A673 (cell line): ENCODE data around the gene DDIT4L. TPM values are rescaled to one million over a fixed set of nuclear protein-coding genes. Genes with fewer than 3 reads are reported as not detected.

ENCODE experiments used
- BruUV-seq: library from RNA; stranded (reverse); fragments of 400-500 nt; replicated peaks from 2 replicates; lab custom pipeline; 2021; lab: Mats Ljungman, UMichigan
- CTCF ChIA-PET: fragments of 300-600 bp; sonication (Branson Sonifier 250); formaldehyde crosslinking; loops from one replicate; lab custom pipeline; 2022; ENCODE audit warnings: antibody characterized with exemption; lab: Charles Lee
- POLR2A ChIA-PET: fragments of 300-600 bp; sonication (Branson Sonifier 250); formaldehyde crosslinking; loops from one replicate; lab custom pipeline; 2022; ENCODE audit warnings: antibody characterized with exemption; ENCODE audit not compliant: low non-redundant PET; lab: Charles Lee
- DNase-seq: peaks from one replicate; pipeline ENCODE4 v3.0.0-alpha.2; 2015; ENCODE audit warnings: low spot score
- H3K27ac ChIP-seq: fragments of 200-600 bp; sonication (generic); 2 replicates; pipeline ENCODE4 v1.5.1; 2016; ENCODE audit warnings: mixed run types, low read depth, mild to moderate bottlenecking, mixed read lengths, antibody characterized with exemption, low read length; ENCODE audit not compliant: poor library complexity, severe bottlenecking
- H3K27me3 ChIP-seq: fragments of 200-600 bp; sonication (generic); replicated peaks from 2 replicates; pipeline ENCODE4 v1.6.1; 2017; ENCODE audit warnings: mixed run types, low read depth, mild to moderate bottlenecking, mixed read lengths, antibody characterized with exemption, low read length; ENCODE audit not compliant: insufficient read depth, poor library complexity
- H3K36me3 ChIP-seq: fragments of 200-600 bp; sonication (generic); 2 replicates; pipeline ENCODE4 v1.6.1; 2016; ENCODE audit warnings: mixed run types, mild to moderate bottlenecking, mixed read lengths, antibody characterized with exemption, low read length; ENCODE audit not compliant: insufficient read depth, poor library complexity, severe bottlenecking
- H3K4me1 ChIP-seq: fragments of 200-600 bp; sonication (generic); 2 replicates; pipeline ENCODE4 v1.6.1; 2017; ENCODE audit warnings: mixed run types, mild to moderate bottlenecking, mixed read lengths, antibody characterized with exemption, low read length; ENCODE audit not compliant: insufficient read depth, poor library complexity, severe bottlenecking
- H3K4me3 ChIP-seq: fragments of 200-600 bp; sonication (generic); 2 replicates; pipeline ENCODE4 v1.5.1; 2016; ENCODE audit warnings: low read depth, mixed run types, mild to moderate bottlenecking, mixed read lengths, low read length; ENCODE audit not compliant: poor library complexity, severe bottlenecking
- H3K9me3 ChIP-seq: fragments of 200-600 bp; sonication (generic); 2 replicates; pipeline ENCODE4 v1.6.1; 2016; ENCODE audit warnings: mixed run types, low read depth, mild to moderate bottlenecking, mixed read lengths, antibody characterized with exemption, low read length; ENCODE audit not compliant: poor library complexity, severe bottlenecking
- EZH2 ChIP-seq: fragments of 200-600 bp; sonication (generic); IDR thresholded peaks from 2 replicates; pipeline ENCODE4 v1.6.1; 2017; ENCODE audit warnings: borderline replicate concordance, low read depth, mild to moderate bottlenecking, mixed read lengths, antibody characterized with exemption, low read length; ENCODE audit not compliant: poor library complexity, severe bottlenecking
- intact Hi-C: fragments of 100-400 bp; cut with micrococcal nuclease; formaldehyde crosslinking; loops from one replicate; pipeline ENCODE4 v1.10.0; 2022; ENCODE audit not compliant: unreplicated experiment
- total RNA-seq: library from RNA; stranded (reverse); gene quantifications from 2 replicates; pipeline ENCODE4 v1.2.3, GENCODE V29; 2021
- TF ChIP-seq, protein P1 (sequence below): fragments of 300-800, 200-600 bp; sonication (generic); conservative IDR thresholded peaks from 2 replicates; pipeline ENCODE4 v1.5.1; 2017; ENCODE audit warnings: low read depth, mild to moderate bottlenecking, antibody characterized with exemption, low read length, moderate library complexity, mixed read lengths

DDIT4L gene
- total RNA-seq, 1 experiment from 2014 or later: 0.15 TPM

DNA sequence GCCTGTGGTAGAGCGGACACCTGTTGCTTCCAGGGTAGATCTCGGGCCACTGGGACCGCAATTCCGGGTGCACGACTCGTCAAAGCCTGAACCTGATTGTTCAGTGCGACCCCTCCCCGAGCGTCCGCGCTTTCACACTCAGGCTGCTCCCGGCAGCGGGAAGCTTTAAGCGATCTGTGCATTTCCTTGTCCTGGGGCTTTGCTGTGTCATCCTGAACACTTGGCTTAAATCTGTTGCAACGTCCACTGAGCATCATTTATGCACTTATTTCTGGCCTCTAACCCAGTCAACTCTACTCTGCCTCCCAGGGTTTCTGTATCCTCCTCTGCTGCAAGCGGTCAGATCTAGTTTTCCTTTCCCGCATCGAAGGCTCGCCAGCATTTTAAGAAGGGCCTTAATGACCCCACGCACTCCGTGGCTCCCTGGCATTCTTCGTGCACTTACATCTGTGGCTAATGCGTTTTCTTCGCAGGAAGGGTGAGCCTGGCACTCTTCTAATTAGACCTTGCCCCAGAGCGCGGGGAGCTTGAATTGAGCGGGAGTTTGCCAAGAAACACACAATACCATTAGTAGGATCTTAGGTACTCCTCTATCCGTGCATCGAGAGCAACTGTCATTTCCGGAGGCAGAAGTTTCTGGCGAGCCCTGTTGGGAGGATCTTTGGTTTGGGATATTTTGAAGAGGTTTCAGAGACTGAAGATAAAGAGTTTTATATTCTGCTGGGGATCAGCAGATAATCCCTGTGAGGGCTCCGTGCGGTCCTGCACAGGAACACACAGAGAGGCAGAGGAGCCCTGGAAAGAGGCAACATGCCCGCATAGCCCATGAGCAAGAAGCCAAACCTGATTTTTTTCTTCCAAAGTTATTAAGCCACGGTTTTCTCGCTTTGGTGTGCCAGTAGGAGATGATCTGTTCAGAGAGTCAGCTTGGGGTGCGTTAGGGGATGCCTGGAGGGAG lies 654 bp upstream of the DDIT4L start:
- Histone ChIP-seq H3K4me1 (peaks cover 4% of the 10 kb centered on the region), H3K36me3 (no peaks in the 10 kb centered on the region), H3K4me3 (peak overlapping the region; percentile 58), H3K9me3 (no peaks in the 10 kb centered on the region), H3K27ac (no peak overlapping the region), H3K27me3 (peaks cover 3% of the 10 kb centered on the region)
- BruUV-seq: no TSS peak
- ChIA-PET POLR2A (no interaction called here), CTCF (no interaction called here)
- TF ChIP-seq EZH2: no peak
- TF ChIP-seq, protein P1, sequence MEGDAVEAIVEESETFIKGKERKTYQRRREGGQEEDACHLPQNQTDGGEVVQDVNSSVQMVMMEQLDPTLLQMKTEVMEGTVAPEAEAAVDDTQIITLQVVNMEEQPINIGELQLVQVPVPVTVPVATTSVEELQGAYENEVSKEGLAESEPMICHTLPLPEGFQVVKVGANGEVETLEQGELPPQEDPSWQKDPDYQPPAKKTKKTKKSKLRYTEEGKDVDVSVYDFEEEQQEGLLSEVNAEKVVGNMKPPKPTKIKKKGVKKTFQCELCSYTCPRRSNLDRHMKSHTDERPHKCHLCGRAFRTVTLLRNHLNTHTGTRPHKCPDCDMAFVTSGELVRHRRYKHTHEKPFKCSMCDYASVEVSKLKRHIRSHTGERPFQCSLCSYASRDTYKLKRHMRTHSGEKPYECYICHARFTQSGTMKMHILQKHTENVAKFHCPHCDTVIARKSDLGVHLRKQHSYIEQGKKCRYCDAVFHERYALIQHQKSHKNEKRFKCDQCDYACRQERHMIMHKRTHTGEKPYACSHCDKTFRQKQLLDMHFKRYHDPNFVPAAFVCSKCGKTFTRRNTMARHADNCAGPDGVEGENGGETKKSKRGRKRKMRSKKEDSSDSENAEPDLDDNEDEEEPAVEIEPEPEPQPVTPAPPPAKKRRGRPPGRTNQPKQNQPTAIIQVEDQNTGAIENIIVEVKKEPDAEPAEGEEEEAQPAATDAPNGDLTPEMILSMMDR: no peak
- peak; percentile 2 for DNase-seq
- intact Hi-C loops: no loop called here

DNA sequence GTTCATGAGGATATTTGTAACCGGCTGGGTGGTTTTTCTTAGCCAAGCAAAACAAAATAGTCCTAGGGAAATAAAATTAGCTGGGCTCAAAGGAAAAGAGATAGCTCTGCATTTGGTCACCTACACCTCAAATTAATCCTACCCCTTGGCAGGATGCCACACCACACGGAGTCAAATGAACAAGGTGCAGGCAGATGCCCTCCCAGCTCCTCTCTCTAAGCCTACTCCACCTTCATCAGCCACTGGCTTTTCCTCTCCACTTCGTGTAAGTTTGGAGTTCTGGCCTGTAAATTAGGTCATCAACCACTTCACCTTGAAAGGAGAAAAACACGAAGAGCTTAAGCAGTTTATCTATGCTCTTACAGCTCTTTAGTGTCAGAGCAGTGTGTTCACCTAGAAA lies 1.4 kb downstream of the DDIT4L start:
- Histone ChIP-seq H3K4me1 (peaks cover 4% of the 10 kb centered on the region), H3K9me3 (no peaks in the 10 kb centered on the region), H3K27me3 (peaks cover 3% of the 10 kb centered on the region), H3K4me3 (no peak overlapping the region), H3K36me3 (no peaks in the 10 kb centered on the region), H3K27ac (no peak overlapping the region)
- ChIA-PET POLR2A (no interaction called here), CTCF (no interaction called here)
- no peak for DNase-seq
- intact Hi-C loops: no loop called here
- no TSS peak for BruUV-seq
- TF ChIP-seq, protein P1: no peak
- no peak for TF ChIP-seq EZH2

DNA sequence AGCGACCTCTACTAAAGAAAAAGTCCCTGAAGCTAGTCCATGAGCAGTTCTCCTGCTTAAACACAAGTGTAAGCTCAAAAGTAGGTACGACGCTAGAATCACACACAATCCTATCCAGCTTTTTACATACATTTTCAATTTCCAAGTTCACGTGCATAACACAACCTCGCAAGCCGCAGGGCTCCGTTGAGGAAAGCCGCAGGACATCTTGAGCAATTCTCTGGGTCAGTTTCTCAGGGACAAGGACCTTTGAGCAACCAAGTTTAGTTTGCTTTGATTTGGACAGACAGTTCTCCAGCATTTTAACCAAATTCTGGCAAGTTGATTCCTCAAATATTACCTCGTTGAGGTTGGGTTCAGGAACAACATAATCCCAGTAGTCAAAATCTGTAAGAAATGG lies 2.5 kb downstream of the DDIT4L start:
- no peaks in the 10 kb centered on the region for H3K9me3 ChIP-seq
- CTCF ChIA-PET: no interaction called here
- TF ChIP-seq, protein P1: no peak
- no peak for TF ChIP-seq EZH2
- BruUV-seq: no TSS peak
- DNase-seq: no peak
- H3K27me3 ChIP-seq: peaks cover 3% of the 10 kb centered on the region
- POLR2A ChIA-PET: no interaction called here
- H3K4me1 ChIP-seq: peaks cover 4% of the 10 kb centered on the region
- intact Hi-C loops: no loop called here
- H3K4me3 ChIP-seq: no peak overlapping the region
- no peaks in the 10 kb centered on the region for H3K36me3 ChIP-seq
- H3K27ac ChIP-seq: no peak overlapping the region
